ENCODE data around the gene FBXL7. TPM values are rescaled to one million over a fixed set of nuclear protein-coding genes. Genes with fewer than 3 reads are reported as not detected.

FBXL7 gene
- total and polyA plus RNA-seq, 9 of the 15 experiments (the other 6 are each of a cell fraction or from before 2014, with no cell fraction given) = 0.04 to 0.08 TPM; not detected in 7

GRCh38 chr5:15983392-15983791 lies 483.4 kb downstream of the FBXL7 start (continued):
- no peak for TF ChIP-seq REST (IDR thresholded peaks at IDR 0.05; ENCODE audit: borderline replicate concordance)
- TF ChIP-seq REST (CRISPR knock-in tag; IDR thresholded peaks at IDR 0.05; ENCODE audit: low read depth) = no peak
- no peak for TF ChIP-seq GTF3C2 (IDR thresholded peaks at IDR 0.05; ENCODE audit: borderline replicate concordance, extremely low read depth, insufficient read length)
- TF ChIP-seq KDM2B (CRISPR knock-in tag; IDR thresholded peaks at IDR 0.05) = no peak
- TF ChIP-seq KAT7 (CRISPR knock-in tag; IDR thresholded peaks at IDR 0.05; ENCODE audit: borderline replicate concordance) = no peak
- TF ChIP-seq ZNF174 (CRISPR knock-in tag; IDR thresholded peaks at IDR 0.05) = no peak
- no peak for TF ChIP-seq ZKSCAN3 (CRISPR knock-in tag; IDR thresholded peaks at IDR 0.05)
- TF ChIP-seq ZNF79 (CRISPR knock-in tag; IDR thresholded peaks at IDR 0.05; ENCODE audit: low read depth) = no peak
- no peak for TF ChIP-seq ZNF232 (CRISPR knock-in tag; IDR thresholded peaks at IDR 0.05)
- no peak for TF ChIP-seq PKNOX1 (IDR thresholded peaks at IDR 0.05)
- TF ChIP-seq RNF219 (CRISPR knock-in tag; IDR thresholded peaks at IDR 0.05) = no peak

Measured in K562 (cell line).